Kidney (tissue), 14 donors: ENCODE measurements around the gene C5orf47. TPM values are rescaled to one million over a fixed set of nuclear protein-coding genes. Genes with fewer than 3 reads are reported as not detected.
A peak's percentile ranks its signal among the peaks of the same experiment; 100 is the strongest.

Source experiments
- DNase-seq, 5 donors: peaks; one replicate each; pipeline ENCODE4 v3.0.0-alpha.2; 2013 to 2020
- FAIRE-seq: peaks from 2 replicates; lab custom pipeline; 2012; peaks lifted over from hg19 to GRCh38; lab: Jason Lieb, UNC
- H3K27ac ChIP-seq, 2 donors: one replicate each; pipeline ENCODE4 v1.7.0; 2013; ENCODE audit warnings: low read depth in 2 of 2, low read length in 2 of 2, inconsistent platforms in 1 of 2
- H3K27me3 ChIP-seq: one replicate; pipeline ENCODE4 v1.7.1; 2013; ENCODE audit warnings: low read length, inconsistent platforms; ENCODE audit not compliant: control insufficient read depth, insufficient read depth
- H3K36me3 ChIP-seq, 3 donors: one replicate each; pipeline versions ENCODE4 v1.7.0 to v1.7.1; 2013; ENCODE audit warnings: low read length in 3 of 3, control low read depth in 1 of 3, inconsistent platforms in 1 of 3; ENCODE audit not compliant: insufficient read depth in 3 of 3, control insufficient read depth in 2 of 3
- H3K4me1 ChIP-seq, 3 donors: one replicate each; pipeline versions ENCODE4 v1.7.0 to v1.7.1; 2013; ENCODE audit warnings: low read length in 3 of 3, inconsistent platforms in 1 of 3, low read depth in 1 of 3; ENCODE audit not compliant: control insufficient read depth in 2 of 3, insufficient read depth in 2 of 3
- H3K4me3 ChIP-seq, 3 donors: one replicate each; pipeline versions ENCODE4 v1.7.0 to v1.8.1; 2013; ENCODE audit warnings: low read length in 3 of 3, control low read depth in 1 of 3, inconsistent platforms in 1 of 3
- H3K9ac ChIP-seq, 3 donors: one replicate each; pipeline versions ENCODE4 v1.7.0 to v1.7.1; 2013; ENCODE audit warnings: low read length in 3 of 3, control low read depth in 1 of 3, inconsistent platforms in 1 of 3
- H3K9me3 ChIP-seq, 3 donors: one replicate each; pipeline versions ENCODE4 v1.7.0 to v1.7.1; 2013; ENCODE audit warnings: low read length in 3 of 3, control low read depth in 1 of 3, inconsistent platforms in 1 of 3; ENCODE audit not compliant: control insufficient read depth in 2 of 3, insufficient read depth in 1 of 3
- CTCF ChIP-seq: IDR thresholded peaks from 3 replicates; pipeline ENCODE4 v1.5.1; 2012; ENCODE audit warnings: mild to moderate bottlenecking, moderate library complexity, borderline replicate concordance; ENCODE audit not compliant: insufficient read depth; ENCODE audit errors: extremely low read depth
- intact Hi-C: fragments of 100-400 bp; cut with DNase I; formaldehyde crosslinking; loops from one replicate; pipeline ENCODE4 v1.11.1; 2022
- polyA plus RNA-seq: library from polyadenylated mRNA; stranded (reverse); fragments of 350-450 nt; fragmentation: Illumina TruSeq; extraction: RNeasy Lipid Tissue Mini Kit (QIAGEN cat#74804); gene quantifications from one replicate; pipeline ENCODE4 v1.2.3, GENCODE V29; 2014; ENCODE audit warnings: low read depth, low replicate concordance; ENCODE audit not compliant: insufficient read depth
- total RNA-seq: library from RNA; stranded (reverse); fragmentation: NEBNext Ultra II Directional; extraction: Animal tissue kit (Norgen Biotek cat#: 25700); gene quantifications from one replicate; pipeline ENCODE4 v1.2.1, GENCODE V29; 2021
- donor health status: control.
- donor health status: control.
- donor health status: control.
- donor health status: control.
- donor health status: control.
- donor health status: DM: yes; HTN: yes; CAD: no.
- donor health status: Normal renal cell carcinoma (clear cell type).

The C5orf47 gene
- total and polyA plus RNA-seq, 2 donors from 2014 or later, result not detected

GRCh38 chr5:173974688-173975239 lies 14.2 kb upstream of the C5orf47 start:
- DNase-seq (no peak), FAIRE-seq (no peak)
- no peaks in the 10 kb centered on the region for H3K9me3 ChIP-seq
- no peak overlapping the region for H3K9ac ChIP-seq
- no peaks in the 10 kb centered on the region for H3K36me3 ChIP-seq
- H3K4me1 ChIP-seq, result peaks cover 0 to 10% (median 0%) of the 10 kb centered on the region in 3 donors
- H3K27ac ChIP-seq, result no peak overlapping the region
- no peaks in the 10 kb centered on the region for H3K27me3 ChIP-seq
- no peak overlapping the region for H3K4me3 ChIP-seq
- TF ChIP-seq CTCF, result no peak
- intact Hi-C loops, result no loop called here

- FAIRE-seq (no peak), DNase-seq (no peak)
- intact Hi-C loops, result no loop called here
- no peak for TF ChIP-seq CTCF
- Histone ChIP-seq H3K4me3 (no peak overlapping the region), H3K4me1 (no peaks in the 10 kb centered on the region), H3K27ac (no peak overlapping the region), H3K27me3 (no peaks in the 10 kb centered on the region), H3K9me3 (peaks cover 0 to 5% (median 0%) of the 10 kb centered on the region in 3 donors), H3K9ac (no peak overlapping the region), H3K36me3 (no peaks in the 10 kb centered on the region)
These were observed 7.7 kb upstream of the C5orf47 start for GRCh38 chr5:173981185-173981761.

GRCh38 chr5:173984218-173984617 lies 4.8 kb upstream of the C5orf47 start:
- Histone ChIP-seq H3K4me3 (no peak overlapping the region), H3K4me1 (no peaks in the 10 kb centered on the region), H3K27me3 (no peaks in the 10 kb centered on the region), H3K9me3 (peaks cover 0 to 5% (median 0%) of the 10 kb centered on the region in 3 donors), H3K9ac (no peak overlapping the region), H3K27ac (no peak overlapping the region), H3K36me3 (no peaks in the 10 kb centered on the region)
- peak; percentile 54 for TF ChIP-seq CTCF
- DNase-seq (peak in 1 of 5 donors; percentile 25), FAIRE-seq (no peak)
- intact Hi-C loops, result no loop called here
